HepG2 (cell line): ENCODE data around the gene HAPLN2. TPM values are rescaled to one million over a fixed set of nuclear protein-coding genes. Genes with fewer than 3 reads are reported as not detected.
A peak's percentile ranks its signal among the peaks of the same experiment; 100 is the strongest.

ENCODE experiments used
- CREB3 ChIP-seq: sonication (generic); formaldehyde crosslinking; IDR thresholded peaks from 2 replicates; pipeline ENCODE4 v1.5.0; 2020; ENCODE audit warnings: missing genetic modification reagents
- HOXA3 ChIP-seq: sonication (generic); formaldehyde crosslinking; IDR thresholded peaks from 2 replicates; pipeline ENCODE4 v1.5.0; 2020; ENCODE audit warnings: missing genetic modification reagents
- IRF2 ChIP-seq: IDR thresholded peaks from 2 replicates; pipeline ENCODE4 v1.6.1; 2018; ENCODE audit warnings: missing genetic modification reagents, missing compliant biosample characterization
- JDP2 ChIP-seq: sonication (generic); formaldehyde crosslinking; IDR thresholded peaks from 2 replicates; pipeline ENCODE4 v1.8.1; 2022; ENCODE audit warnings: missing genetic modification reagents, borderline replicate concordance
- KLF6 ChIP-seq: IDR thresholded peaks from 2 replicates; pipeline ENCODE4 v1.8.0; 2016; ENCODE audit warnings: missing biosample characterization, missing genetic modification reagents
- MXD1 ChIP-seq: sonication (generic); formaldehyde crosslinking; IDR thresholded peaks from 2 replicates; pipeline ENCODE4 v1.4.0; 2020; ENCODE audit warnings: mild to moderate bottlenecking, missing genetic modification reagents
- PPARG ChIP-seq: conservative IDR thresholded peaks from 2 replicates; pipeline ENCODE4 v1.6.1; 2016; ENCODE audit warnings: missing biosample characterization, missing genetic modification reagents
- RFXANK ChIP-seq: IDR thresholded peaks from 2 replicates; pipeline ENCODE4 v1.6.1; 2016
- TCF7 ChIP-seq: sonication (generic); IDR thresholded peaks from 2 replicates; pipeline ENCODE4 v1.6.1; 2016; ENCODE audit warnings: antibody characterized with exemption, low read depth
- ZBTB14 ChIP-seq: sonication (generic); formaldehyde crosslinking; IDR thresholded peaks from 2 replicates; pipeline ENCODE4 v1.4.0; 2020; ENCODE audit warnings: missing genetic modification reagents
- ZFYVE20 ChIP-seq: sonication (generic); formaldehyde crosslinking; IDR thresholded peaks from 2 replicates; pipeline ENCODE4 v1.8.0; 2023; ENCODE audit warnings: low read depth, mild to moderate bottlenecking, moderate library complexity, missing genetic modification reagents, borderline replicate concordance
- ZKSCAN5 ChIP-seq: sonication (generic); formaldehyde crosslinking; IDR thresholded peaks from 2 replicates; pipeline ENCODE4 v1.5.1; 2020; ENCODE audit warnings: mild to moderate bottlenecking, missing genetic modification reagents
- ZKSCAN8 ChIP-seq: IDR thresholded peaks from 2 replicates; pipeline ENCODE4 v1.6.1; 2016; ENCODE audit warnings: borderline replicate concordance, missing genetic modification reagents, missing compliant biosample characterization
- ZNF101 ChIP-seq: sonication (generic); formaldehyde crosslinking; IDR thresholded peaks from 2 replicates; pipeline ENCODE4 v1.4.0; 2020; ENCODE audit warnings: mild to moderate bottlenecking, low read depth, missing genetic modification reagents, borderline replicate concordance
- ZNF234 ChIP-seq: sonication (generic); formaldehyde crosslinking; conservative IDR thresholded peaks from 2 replicates; pipeline ENCODE4 v1.5.1; 2020; ENCODE audit warnings: mild to moderate bottlenecking, missing genetic modification reagents
- ZNF331 ChIP-seq: sonication (generic); formaldehyde crosslinking; IDR thresholded peaks from 2 replicates; pipeline ENCODE4 v1.4.0; 2020; ENCODE audit warnings: missing genetic modification reagents
- ZNF839 ChIP-seq: sonication (generic); formaldehyde crosslinking; IDR thresholded peaks from 2 replicates; pipeline ENCODE4 v1.4.0; 2020; ENCODE audit warnings: missing genetic modification reagents, mild to moderate bottlenecking, borderline replicate concordance
- ZSCAN21 ChIP-seq: sonication (generic); formaldehyde crosslinking; IDR thresholded peaks from 2 replicates; pipeline ENCODE4 v1.8.0; 2022; ENCODE audit warnings: mild to moderate bottlenecking, missing genetic modification reagents, moderate library complexity, borderline replicate concordance
- polyA plus RNA-seq, 8 experiments: library from polyadenylated mRNA; depleted of rRNA in 3 of 8; stranded (reverse) in 7 of 8; unstranded in 1 of 8; fragments of >200 nt; fragmentation: Illumina TruSeq in 4 of 8; extraction: Trizol in 4 of 8; gene quantifications; 2 replicates each; pipeline versions ENCODE4 v1.2.1 to v1.2.3, GENCODE V29; 2011 to 2016; ENCODE audit warnings: low read depth in 4 of 8, missing spikeins in 1 of 8, mixed read lengths in 1 of 8; ENCODE audit not compliant: insufficient read depth in 1 of 8
- total RNA-seq, 5 experiments: library from RNA; depleted of rRNA; stranded (reverse); fragments of >200 nt; fragmentation: Illumina TruSeq; extraction: Trizol; gene quantifications; 2 replicates each; pipeline ENCODE4 v1.2.3, GENCODE V29; 2016; ENCODE audit warnings: low read depth in 1 of 5
- TF ChIP-seq, protein P1 (sequence below): sonication (generic); formaldehyde crosslinking; conservative IDR thresholded peaks from 2 replicates; pipeline ENCODE4 v1.8.1; 2023; ENCODE audit warnings: missing genetic modification reagents
- TF ChIP-seq, protein P2 (sequence below): sonication (generic); formaldehyde crosslinking; IDR thresholded peaks from 2 replicates; pipeline ENCODE4 v1.5.1; 2020; ENCODE audit warnings: mild to moderate bottlenecking, missing genetic modification reagents, borderline replicate concordance

The HAPLN2 gene
- total and polyA plus RNA-seq, 2 of the 13 experiments (the other 11 are each of a cell fraction or from before 2014, with no cell fraction given) = not detected

DNA sequence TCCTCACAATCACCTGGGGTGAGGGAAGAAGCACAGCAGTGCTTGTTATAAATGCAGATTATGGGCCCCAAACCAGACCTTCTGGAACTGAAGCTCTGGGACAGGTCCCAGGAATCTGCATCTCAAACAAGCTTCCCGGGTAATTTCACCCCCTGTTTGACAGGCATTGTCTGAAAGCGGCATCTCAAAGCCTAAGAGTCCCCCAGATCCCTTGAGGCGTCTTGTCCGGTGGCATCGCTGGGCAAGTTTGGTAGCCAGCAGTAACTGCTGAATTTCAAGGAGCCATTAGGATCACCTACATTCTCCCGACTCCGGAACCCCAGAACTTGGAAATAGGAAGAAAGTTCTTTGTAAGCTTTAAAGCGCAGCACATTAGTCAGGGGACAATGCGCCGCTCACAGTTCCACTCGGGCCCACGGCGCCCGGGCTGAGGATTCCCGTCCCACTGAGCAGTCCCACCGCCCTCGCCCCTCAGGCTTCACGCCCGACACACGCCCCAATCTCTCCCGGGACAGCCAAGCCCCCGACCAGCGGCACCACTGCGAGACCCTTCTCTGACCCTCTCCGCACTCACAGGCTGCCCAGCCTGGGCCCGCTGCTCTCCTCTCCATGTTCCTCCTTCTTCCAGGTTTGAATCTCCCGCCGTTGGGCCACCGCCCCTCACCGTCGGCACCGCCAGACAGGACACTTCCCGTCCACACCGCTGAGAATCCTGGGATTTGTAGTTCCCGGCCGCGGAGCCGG, 47.1 kb upstream of the HAPLN2 start, which contains the start of gene IQGAP3 (continued):
- TF ChIP-seq, protein P1, sequence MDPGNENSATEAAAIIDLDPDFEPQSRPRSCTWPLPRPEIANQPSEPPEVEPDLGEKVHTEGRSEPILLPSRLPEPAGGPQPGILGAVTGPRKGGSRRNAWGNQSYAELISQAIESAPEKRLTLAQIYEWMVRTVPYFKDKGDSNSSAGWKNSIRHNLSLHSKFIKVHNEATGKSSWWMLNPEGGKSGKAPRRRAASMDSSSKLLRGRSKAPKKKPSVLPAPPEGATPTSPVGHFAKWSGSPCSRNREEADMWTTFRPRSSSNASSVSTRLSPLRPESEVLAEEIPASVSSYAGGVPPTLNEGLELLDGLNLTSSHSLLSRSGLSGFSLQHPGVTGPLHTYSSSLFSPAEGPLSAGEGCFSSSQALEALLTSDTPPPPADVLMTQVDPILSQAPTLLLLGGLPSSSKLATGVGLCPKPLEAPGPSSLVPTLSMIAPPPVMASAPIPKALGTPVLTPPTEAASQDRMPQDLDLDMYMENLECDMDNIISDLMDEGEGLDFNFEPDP (CRISPR knock-in tag) = no peak
- TF ChIP-seq TCF7 = no peak
- no peak for TF ChIP-seq ZKSCAN8 (CRISPR knock-in tag)
- no peak for TF ChIP-seq ZNF331 (CRISPR knock-in tag)
- no peak for TF ChIP-seq ZFYVE20 (CRISPR knock-in tag)
- no peak for TF ChIP-seq JDP2 (CRISPR knock-in tag)
- no peak for TF ChIP-seq ZKSCAN5 (CRISPR knock-in tag)
- TF ChIP-seq RFXANK = no peak
- TF ChIP-seq ZNF839 (CRISPR knock-in tag) = 0 out of 2 replicates have a peak, but pooled peaks have one; percentile 73
- peak; percentile 53 for TF ChIP-seq HOXA3 (CRISPR knock-in tag)
- TF ChIP-seq IRF2 = peak; percentile 72
- TF ChIP-seq CREB3 (CRISPR knock-in tag) = no peak
- TF ChIP-seq, protein P2, sequence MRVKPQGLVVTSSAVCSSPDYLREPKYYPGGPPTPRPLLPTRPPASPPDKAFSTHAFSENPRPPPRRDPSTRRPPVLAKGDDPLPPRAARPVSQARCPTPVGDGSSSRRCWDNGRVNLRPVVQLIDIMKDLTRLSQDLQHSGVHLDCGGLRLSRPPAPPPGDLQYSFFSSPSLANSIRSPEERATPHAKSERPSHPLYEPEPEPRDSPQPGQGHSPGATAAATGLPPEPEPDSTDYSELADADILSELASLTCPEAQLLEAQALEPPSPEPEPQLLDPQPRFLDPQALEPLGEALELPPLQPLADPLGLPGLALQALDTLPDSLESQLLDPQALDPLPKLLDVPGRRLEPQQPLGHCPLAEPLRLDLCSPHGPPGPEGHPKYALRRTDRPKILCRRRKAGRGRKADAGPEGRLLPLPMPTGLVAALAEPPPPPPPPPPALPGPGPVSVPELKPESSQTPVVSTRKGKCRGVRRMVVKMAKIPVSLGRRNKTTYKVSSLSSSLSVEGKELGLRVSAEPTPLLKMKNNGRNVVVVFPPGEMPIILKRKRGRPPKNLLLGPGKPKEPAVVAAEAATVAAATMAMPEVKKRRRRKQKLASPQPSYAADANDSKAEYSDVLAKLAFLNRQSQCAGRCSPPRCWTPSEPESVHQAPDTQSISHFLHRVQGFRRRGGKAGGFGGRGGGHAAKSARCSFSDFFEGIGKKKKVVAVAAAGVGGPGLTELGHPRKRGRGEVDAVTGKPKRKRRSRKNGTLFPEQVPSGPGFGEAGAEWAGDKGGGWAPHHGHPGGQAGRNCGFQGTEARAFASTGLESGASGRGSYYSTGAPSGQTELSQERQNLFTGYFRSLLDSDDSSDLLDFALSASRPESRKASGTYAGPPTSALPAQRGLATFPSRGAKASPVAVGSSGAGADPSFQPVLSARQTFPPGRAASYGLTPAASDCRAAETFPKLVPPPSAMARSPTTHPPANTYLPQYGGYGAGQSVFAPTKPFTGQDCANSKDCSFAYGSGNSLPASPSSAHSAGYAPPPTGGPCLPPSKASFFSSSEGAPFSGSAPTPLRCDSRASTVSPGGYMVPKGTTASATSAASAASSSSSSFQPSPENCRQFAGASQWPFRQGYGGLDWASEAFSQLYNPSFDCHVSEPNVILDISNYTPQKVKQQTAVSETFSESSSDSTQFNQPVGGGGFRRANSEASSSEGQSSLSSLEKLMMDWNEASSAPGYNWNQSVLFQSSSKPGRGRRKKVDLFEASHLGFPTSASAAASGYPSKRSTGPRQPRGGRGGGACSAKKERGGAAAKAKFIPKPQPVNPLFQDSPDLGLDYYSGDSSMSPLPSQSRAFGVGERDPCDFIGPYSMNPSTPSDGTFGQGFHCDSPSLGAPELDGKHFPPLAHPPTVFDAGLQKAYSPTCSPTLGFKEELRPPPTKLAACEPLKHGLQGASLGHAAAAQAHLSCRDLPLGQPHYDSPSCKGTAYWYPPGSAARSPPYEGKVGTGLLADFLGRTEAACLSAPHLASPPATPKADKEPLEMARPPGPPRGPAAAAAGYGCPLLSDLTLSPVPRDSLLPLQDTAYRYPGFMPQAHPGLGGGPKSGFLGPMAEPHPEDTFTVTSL = no peak
- TF ChIP-seq PPARG (CRISPR knock-in tag) = no peak
- no peak for TF ChIP-seq ZNF101
- no peak for TF ChIP-seq ZBTB14 (CRISPR knock-in tag)
- peak; percentile 76; the same call in 1 of the 2 replicates for TF ChIP-seq ZSCAN21 (CRISPR knock-in tag)
- TF ChIP-seq MXD1 (CRISPR knock-in tag) = peak; percentile 83; the same call in 1 of the 2 replicates
- peak; percentile 43; the same call in 1 of the 2 replicates for TF ChIP-seq KLF6
- peak; percentile 57; the same call in 1 of the 2 replicates for TF ChIP-seq ZNF234 (CRISPR knock-in tag)
